NCI-H460 (cell line): ENCODE data around the gene ATP1B2. TPM values are rescaled to one million over a fixed set of nuclear protein-coding genes. Genes with fewer than 3 reads are reported as not detected.

Source experiments
- DNase-seq: peaks from one replicate; pipeline ENCODE4 v3.0.0-alpha.2; 2016; ENCODE audit warnings: low read depth; ENCODE audit errors: extremely low read depth
- total RNA-seq: library from RNA; depleted of rRNA; stranded (reverse); fragments of >200 nt; shearing (Covaris generic); gene quantifications from 2 replicates; pipeline ENCODE4 v1.2.3, GENCODE V29; 2014

ATP1B2 gene
- total RNA-seq, 1 experiment from 2014 or later = not detected

DNA sequence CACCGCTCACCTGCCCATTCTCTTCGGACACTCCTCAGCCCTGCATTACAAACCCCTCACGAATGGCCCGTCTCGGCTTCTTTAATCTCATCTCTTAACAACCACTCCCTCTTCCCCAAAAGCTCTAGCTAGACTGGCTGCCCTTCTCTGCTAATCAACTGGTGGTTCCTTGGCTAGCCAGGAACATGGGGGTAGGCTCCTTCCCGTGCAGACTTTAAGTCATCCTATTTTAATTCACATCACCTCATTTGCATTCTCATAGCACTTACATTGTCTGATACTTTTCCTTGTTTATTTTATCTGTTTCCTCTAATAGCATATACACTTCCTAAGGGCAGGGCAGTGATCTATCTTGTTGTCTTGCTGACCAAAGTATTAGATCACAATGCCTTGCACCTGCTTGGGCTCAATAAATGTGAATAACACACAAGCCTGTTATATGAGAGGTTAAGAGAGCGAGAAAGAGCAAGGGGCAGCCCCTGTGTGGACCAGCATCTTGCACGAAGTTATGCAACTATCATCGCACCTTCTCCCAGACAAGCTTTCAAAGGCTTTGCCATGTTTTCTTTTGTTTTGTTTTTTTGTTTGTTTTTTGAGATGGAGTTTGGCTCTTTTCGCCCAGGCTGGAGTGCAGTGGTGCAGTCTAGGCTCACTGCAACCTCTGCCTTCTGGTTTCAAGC lies 26.8 kb downstream of the ATP1B2 start:
- no peak for DNase-seq

DNA sequence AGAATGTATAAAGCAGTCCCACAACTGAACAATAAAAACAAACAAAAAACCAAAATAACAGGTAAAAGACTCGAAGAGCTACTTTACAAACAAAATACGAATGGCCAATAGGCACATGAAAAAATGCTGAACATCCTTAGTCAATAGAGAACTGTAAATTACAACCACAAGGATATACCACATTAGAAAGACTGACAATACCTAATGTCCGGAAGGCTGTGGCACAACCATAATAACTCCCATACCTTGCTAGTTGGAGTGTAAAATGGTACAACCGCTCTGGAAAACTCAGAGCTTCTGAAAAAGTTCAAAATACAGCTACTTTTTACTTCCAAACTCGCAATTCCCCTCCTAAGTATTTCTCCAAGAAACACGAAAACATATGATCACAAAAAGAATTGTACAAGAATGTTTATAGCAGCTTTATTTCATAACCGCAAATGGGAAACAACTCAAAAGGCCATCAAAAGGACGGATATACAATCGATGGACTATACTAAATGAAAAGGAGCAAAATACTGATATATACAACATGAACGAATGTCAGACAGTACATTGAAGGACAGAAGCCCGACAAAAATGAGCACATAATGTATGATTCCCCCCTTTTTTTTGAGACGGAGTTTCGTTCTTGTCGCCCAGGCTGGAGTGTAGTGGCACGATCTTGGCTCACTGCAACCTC lies 34.3 kb downstream of the ATP1B2 start:
- no peak for DNase-seq

DNA sequence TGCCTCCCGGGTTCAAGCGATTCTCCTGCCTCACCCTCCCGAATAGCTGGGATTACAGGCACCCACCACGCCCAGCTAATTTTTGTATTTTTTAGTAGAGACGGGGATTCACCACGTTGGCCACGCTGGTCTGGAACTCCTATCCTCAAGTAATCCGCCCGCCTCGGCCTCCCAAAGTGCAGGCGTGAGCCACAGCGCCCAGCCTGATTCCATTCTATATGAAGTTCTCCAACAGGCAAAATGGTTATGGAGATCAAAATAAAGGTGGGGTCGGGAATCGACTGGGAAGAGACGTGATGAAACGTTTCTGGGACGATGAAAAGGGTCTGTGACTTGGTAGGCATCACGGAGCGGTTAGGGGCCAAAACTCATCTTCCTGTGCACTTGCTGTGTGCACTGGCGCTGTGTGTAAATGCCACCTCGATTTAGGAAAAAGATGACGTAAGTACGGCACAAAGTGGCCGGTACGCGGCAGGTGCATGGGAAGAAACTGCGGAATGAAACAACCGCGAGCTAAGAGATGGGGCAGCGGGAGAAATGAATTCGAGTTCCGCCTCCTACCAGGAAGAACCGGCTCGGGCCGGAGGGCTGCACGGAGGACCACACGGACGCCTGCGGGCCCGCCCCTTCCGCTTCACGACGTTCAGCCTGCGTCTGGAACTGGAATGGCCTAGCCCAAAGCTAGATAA lies 35.0 kb downstream of the ATP1B2 start:
- peak; percentile 87 for DNase-seq

DNA sequence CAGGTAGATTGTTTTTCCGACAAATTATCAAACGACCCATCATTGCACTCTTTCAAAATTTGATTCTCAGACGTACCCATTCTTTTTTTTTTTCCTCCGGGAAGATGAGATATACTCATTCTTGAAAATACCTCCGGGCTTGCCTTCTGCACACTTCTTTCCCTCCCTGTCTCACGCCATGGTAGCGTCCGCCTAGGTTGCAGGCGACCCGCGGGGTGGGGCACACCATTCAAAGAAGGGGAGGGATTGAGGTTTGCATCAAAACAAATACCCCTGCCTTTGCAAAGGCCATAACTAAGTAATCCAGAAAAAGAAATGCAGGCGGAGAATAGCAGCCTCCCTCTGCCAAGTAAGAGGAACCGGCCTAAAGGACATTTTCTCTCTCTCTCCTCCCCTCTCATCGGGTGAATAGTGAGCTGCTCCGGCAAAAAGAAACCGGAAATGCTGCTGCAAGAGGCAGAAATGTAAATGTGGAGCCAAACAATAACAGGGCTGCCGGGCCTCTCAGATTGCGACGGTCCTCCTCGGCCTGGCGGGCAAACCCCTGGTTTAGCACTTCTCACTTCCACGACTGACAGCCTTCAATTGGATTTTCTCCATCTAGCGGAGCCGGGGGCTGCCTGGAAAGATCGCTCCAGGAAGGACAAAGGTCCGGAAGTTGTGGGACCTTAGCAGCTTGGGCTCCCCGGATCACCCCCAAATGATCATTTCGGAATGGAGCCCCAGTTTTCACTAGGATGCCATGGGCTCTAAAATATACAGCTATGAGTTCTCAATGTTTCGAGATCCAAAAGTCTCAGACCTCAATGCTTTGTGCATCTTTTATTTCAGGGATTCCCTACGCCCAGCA lies 35.7 kb downstream of the ATP1B2 start:
- peak; percentile 83 for DNase-seq

DNA sequence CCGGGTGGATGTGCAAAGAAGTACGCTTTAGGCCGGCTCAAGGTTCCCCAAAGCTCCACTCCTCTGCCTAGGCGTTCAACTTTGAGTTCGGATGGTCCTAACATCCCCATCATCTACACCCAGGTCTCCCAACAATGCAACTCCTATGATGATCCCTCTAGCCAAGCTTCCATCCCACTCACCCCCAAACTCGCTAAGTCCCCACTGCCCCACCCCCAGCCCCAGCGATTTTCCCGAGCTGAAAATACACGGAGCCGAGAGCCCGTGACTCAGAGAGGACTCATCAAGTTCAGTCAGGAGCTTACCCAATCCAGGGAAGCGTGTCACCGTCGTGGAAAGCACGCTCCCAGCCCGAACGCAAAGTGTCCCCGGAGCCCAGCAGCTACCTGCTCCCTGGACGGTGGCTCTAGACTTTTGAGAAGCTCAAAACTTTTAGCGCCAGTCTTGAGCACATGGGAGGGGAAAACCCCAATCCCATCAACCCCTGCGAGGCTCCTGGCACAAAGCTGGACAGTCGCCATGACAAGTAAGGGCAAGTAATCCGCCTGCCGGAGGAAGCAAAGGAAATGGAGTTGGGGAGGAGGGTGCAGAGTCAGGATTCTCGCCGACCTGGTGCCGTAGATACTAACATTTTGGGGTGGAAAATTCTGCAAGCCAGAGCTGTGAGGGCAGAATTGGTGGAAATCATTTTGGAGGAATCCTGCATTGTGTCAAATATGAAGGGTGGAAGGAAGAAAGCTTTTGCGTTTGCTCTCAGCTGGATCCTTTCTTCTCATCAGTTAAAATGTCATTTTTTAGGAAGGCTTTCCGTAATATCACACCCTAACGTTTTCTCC lies 36.6 kb downstream of the ATP1B2 start, which contains the start of gene TP53:
TSS of gene TP53 (minus strand) at position 419 of the 836 bp plus-strand sequence. CDS start 10,896 bp downstream, outside the sequence.
- peak; percentile 94 for DNase-seq

DNA sequence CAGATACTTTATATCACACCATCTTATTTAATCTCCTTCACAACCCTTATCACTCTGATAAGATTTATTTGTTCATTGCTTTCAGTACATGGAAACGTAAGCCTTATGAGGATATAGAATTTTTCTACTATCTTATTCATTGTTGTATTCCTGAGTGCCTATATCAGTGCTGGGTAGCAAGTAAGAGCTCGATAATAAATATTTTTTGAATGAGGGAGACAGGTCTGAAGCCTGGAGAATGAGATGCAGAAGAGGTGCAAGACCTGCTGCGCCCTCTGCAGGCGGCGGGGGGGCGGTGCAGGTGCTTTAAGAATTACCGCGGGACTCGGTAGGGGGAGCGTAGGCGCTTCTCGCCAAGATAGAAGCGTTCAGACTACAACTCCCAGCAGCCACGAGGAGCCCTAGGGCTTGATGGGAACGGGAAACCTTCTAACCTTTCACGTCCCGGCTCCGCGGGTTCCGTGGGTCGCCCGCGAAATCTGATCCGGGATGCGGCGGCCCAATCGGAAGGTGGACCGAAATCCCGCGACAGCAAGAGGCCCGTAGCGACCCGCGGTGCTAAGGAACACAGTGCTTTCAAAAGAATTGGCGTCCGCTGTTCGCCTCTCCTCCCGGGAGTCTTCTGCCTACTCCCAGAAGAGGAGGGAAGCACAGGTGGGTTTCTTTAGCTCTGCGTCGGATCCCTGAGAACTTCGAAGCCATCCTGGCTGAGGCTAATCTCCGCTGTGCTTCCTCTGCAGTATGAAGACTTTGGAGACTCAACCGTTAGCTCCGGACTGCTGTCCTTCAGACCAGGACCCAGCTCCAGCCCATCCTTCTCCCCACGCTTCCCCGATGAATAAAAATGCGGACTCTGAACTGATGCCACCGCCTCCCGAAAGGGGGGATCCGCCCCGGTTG lies 37.4 kb downstream of the ATP1B2 start, which contains the start of gene WRAP53:
TSS of gene WRAP53 (plus strand) at position 570 of the 900 bp plus-strand sequence. CDS start at position 742, 172 bp downstream.
- DNase-seq = peak; percentile 98

DNA sequence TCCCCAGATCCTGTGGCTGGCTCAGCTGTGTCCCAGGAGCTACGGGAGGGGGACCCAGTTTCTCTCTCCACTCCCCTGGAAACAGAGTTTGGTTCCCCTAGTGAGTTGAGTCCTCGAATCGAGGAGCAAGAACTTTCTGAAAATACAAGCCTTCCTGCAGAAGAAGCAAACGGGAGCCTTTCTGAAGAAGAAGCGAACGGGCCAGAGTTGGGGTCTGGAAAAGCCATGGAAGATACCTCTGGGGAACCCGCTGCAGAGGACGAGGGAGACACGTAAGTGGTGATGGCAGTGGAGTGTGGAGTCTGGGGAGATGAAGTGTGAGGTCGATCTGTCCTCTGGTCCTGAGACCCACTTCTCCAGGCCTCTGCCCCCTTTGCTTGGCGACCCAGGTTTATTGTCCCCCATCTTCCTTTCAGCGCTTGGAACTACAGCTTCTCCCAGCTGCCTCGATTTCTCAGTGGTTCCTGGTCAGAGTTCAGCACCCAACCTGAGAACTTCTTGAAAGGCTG lies 38.1 kb downstream of the ATP1B2 start:
- no peak for DNase-seq

DNA sequence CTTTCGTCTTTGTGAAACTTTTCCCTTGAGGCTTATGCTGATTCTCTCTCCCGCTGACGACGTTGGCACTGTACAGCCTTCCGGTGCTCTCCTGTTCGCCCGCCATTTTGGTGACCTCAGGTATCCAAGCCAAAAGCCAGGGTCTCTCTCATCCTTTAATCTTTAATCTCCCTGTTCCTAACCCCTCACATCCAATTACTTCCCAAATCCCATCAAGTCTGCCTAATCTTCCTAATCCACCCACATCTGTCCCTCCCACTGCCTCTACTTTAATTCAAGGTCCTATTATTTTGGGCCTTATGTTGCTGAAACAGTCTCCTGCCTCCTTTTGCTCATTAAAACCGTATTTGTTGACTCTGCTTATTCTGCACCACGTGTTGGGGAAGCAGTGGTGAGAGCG lies 44.9 kb downstream of the ATP1B2 start:
- no peak for DNase-seq

DNA sequence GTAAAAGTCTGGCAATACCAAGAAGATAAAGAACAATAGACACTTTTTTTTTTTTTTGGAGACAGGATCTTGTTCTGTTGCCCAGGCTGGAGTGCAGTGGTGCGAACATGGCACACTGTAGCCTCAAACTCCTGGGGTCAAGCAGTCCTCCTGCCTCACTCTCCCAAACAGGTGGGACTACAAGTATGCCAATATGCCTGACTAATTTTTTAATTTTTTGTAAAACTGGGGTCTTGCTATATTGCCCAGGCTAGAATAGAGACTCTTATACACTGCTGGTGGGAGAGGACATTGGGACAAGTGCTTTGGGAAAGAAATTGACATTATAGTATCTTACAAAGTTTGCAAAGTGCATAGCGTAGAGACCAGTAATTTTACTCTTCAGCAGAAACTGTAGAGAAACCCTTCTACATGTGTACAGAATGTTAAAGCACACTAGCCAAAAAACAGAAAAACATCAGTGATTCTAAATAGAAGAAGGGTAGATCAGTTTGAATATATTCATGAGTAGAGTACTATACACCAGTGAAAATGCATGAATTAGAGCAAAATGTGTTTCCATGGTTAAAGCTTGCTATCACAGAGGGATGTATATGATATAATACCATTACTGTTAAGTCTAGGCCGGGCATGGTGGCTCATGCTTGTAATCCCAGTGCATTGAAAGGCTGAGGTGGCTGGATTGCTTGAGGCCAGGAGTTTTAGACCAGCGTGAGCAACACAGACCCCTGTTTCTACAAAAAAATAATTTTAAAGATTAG lies 47.3 kb downstream of the ATP1B2 start:
- no peak for DNase-seq

DNA sequence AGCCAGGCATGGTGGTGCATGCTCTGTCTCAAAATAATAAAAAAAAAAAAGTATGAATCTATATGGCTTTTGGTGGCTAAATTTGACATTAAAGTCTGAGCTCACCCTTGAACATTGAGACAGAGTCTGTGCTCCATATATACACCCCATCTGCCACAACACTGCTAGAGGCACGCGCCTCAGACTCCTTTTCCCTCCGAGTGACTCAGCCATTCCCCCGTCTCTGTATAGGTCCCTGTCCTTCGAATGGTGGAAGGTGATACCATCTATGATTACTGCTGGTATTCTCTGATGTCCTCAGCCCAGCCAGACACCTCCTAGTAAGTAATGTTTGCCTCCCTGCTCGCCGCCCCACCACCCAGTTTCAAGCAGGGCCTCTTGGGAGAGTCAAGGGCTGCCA lies 49.8 kb downstream of the ATP1B2 start:
- no peak for DNase-seq

DNA sequence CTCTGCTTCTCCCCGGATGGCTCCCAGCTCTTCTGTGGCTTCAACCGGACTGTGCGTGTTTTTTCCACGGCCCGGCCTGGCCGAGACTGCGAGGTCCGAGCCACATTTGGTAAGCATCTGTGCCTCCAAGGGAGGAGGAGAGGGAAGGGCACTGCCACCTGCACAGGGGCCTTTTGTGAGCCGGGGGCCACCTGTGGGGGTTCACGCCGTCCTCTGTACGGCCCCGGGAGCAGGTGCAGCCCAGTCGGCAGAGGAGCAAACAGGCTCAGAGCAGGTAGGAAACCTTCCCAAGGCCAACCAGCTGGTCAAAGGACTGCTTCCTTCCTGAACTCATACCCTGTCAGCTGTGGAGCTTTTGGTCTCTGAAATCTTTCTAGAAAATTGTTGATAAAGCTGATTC lies 51.0 kb downstream of the ATP1B2 start:
- no peak for DNase-seq

DNA sequence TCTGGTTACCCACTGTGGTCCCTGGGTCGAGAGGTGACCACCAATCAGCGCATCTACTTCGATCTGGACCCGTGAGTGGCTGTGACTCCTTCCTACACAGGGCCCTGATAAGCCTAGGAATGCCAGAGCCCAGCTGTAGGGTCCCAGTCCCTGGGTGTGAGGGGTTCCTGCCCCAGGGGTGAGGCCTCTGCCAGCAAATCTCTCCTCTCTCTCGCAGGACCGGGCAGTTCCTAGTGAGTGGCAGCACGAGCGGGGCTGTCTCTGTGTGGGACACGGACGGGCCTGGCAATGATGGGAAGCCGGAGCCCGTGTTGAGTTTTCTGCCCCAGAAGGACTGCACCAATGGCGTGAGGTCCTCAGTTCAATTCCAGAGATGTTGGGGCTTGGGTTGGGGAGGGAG lies 52.0 kb downstream of the ATP1B2 start:
- no peak for DNase-seq

DNA sequence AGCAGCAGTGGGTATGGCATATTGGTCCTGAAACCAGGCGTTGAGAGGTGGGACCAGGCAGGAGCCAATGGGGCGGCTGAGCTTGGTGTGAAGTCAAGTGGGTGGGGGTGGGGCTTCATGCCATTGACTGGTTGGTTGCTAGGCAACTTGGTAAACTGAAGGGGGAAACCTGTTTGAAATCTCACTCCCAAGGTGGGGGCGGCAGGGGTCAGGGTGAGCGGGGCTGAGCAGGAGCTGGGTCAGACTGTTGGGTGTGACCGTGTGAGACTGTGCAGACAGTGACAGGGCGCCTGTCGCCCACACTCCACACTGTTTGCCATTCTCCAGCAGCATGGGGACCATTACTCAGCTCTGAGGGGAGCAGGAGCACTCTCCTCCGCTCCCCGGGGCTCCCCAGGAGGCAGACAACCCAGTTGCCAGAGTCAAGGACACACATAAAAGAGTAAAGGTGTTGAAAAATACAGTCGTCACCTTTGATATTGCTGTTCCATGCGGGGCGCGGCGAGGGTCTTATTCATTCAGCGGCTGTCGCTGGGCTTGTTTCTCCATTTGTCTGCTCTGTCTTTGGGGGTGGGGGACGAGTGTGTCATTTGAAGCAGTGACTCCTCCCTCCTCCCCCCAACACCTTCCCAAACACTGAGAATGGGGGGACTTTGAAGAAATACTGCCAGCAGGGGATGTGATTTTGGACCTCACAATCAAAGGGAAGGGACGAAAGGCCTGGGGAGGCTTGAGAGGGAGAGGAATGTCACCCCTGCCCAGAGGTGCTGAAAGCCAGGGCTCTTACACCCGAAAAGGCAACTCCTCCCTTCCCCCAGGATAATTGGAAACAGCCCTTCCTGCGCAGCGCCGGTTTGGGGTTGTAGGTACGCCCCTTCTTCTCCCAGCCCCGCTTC lies 53.1 kb downstream of the ATP1B2 start:
- DNase-seq = no peak

DNA sequence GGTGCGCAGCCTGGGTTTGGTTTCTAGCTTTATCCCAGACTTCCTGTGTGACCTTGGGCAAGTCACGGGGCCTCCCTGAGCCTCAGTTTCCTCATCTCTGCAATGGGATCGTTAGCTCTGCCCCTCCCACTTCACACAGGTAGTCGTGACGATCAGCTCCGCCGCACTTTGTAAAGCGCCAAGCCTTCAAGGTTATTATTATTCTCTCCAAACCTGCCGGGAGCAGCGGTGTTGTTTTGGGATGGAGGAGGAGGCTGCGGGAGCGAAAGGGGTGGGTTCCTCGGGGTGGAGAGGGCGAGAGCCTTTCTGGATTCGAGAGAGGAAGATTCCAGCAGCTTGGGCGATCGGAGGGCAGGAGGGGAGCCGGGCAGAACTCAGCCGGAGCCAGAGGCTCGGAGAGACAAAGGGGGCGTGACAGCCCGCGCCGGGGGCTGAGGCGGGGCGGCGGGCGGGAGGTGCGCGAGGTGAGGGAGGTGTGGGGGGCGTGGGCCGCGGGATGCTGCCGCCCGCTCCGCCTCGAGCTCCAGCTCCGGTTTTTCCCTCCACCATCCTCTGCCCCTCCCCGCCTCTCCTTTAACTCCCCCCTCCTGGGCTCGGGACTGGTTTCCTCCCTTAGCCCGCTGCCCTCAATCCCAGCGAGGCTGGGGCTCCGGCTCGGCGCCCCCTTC lies 54.0 kb downstream of the ATP1B2 start, which contains the start of gene EFNB3:
TSS of gene EFNB3 (plus strand) at position 602 of the 668 bp plus-strand sequence. CDS start 397 bp downstream, outside the sequence.
- no peak for DNase-seq

DNA sequence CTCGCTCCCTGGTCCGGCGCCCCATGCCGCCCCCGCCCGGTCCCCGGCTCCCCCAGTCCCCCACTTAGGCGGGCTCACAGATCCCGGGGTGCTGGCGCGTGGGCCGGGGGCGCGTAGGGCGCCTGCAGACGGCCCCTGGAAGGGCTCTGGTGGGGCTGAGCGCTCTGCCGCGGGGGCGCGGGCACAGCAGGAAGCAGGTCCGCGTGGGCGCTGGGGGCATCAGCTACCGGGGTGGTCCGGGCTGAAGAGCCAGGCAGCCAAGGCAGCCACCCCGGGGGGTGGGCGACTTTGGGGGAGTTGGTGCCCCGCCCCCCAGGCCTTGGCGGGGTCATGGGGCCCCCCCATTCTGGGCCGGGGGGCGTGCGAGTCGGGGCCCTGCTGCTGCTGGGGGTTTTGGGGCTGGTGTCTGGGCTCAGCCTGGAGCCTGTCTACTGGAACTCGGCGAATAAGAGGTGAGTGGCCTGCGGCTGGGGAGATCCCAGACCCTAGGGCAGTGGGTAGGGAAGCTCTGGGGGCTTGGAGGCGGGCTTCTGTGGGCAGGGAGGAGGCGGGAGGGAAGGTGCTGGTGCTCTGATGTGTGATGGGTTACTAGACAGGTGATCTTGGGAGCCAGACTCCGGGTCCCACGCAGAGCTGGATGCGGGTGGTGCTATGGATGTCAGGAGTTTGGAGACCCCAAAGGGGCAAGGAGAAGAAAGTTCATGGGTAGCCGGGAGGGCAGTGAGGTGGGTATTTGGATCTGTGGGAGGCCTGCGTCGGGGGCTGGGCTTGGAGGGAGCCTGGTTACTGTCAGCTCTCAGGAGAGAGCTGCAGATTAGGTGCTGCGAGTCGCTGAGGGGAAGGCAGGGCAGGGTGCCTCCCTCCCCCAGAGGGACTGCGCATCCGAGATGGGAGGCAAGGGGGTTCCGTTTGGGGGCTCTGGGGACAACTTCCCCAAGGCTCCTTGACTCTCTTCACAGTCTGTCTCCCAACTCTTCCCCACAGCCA lies 54.8 kb downstream of the ATP1B2 start:
- no peak for DNase-seq
